Measurements from ENCODE around the gene TTF2.
A peak's percentile ranks its signal among the peaks of the same experiment; 100 is the strongest.
"Not testable (repeated sequence)": the region's sequence is repeated elsewhere in the genome, so short reads cannot be mapped to it uniquely, and the experiment has no call there.

Gene TTF2

GRCh38 chr1:117118137-117118536 is 58.0 kb downstream of the TTF2 start:
- TF ChIP-seq CTCF (IDR thresholded peaks at IDR 0.05; ENCODE audit: insufficient read depth, low read length, poor library complexity, severe bottlenecking), result no peak
- H3K36me3 ChIP-seq (ENCODE audit: low read length), result no peaks in the 10 kb centered on the region
- no peaks in the 10 kb centered on the region for H3K27me3 ChIP-seq (ENCODE audit: low read length)
- no peaks in the 10 kb centered on the region for H4K20me1 ChIP-seq (ENCODE audit: low read depth, low read length)
- H2AFZ ChIP-seq (ENCODE audit: low read depth, low read length, severe bottlenecking), result no peak overlapping the region
- H3K4me3 ChIP-seq (ENCODE audit: insufficient read depth, low read length, poor library complexity, severe bottlenecking), result no peak overlapping the region
- H3K9me2 ChIP-seq (replicated peaks; ENCODE audit: insufficient read depth, low read length), result no peaks in the 10 kb centered on the region
- H3K9ac ChIP-seq (ENCODE audit: low read length), result no peak overlapping the region
- H3K27ac ChIP-seq (ENCODE audit: low read depth, low read length), result no peak overlapping the region
- H3K4me2 ChIP-seq (ENCODE audit: low read depth, low read length, poor library complexity, severe bottlenecking), result no peak overlapping the region
- H3F3A ChIP-seq (ENCODE audit: insufficient read depth), result no peaks in the 10 kb centered on the region
- H3K9me3 ChIP-seq (ENCODE audit: insufficient read depth, low read length), result no peaks in the 10 kb centered on the region
- H3K79me2 ChIP-seq (ENCODE audit: insufficient read depth, low read length), result no peaks in the 10 kb centered on the region

GRCh38 chr1:117119144-117119543 is 59.0 kb downstream of the TTF2 start:
- not testable (repeated sequence) for H3K4me2 ChIP-seq (ENCODE audit: low read depth, low read length, poor library complexity, severe bottlenecking); H2AFZ ChIP-seq (ENCODE audit: low read depth, low read length, severe bottlenecking); H3K9me2 ChIP-seq (replicated peaks; ENCODE audit: insufficient read depth, low read length); H3K9ac ChIP-seq (ENCODE audit: low read length); H4K20me1 ChIP-seq (ENCODE audit: low read depth, low read length); H3K27ac ChIP-seq (ENCODE audit: low read depth, low read length); H3K27me3 ChIP-seq (ENCODE audit: low read length); H3K36me3 ChIP-seq (ENCODE audit: low read length); H3K79me2 ChIP-seq (ENCODE audit: insufficient read depth, low read length); H3K4me3 ChIP-seq (ENCODE audit: insufficient read depth, low read length, poor library complexity, severe bottlenecking); H3F3A ChIP-seq (ENCODE audit: insufficient read depth); H3K9me3 ChIP-seq (ENCODE audit: insufficient read depth, low read length)

- Histone ChIP-seq H3K27me3 (ENCODE audit: low read length) (no peaks in the 10 kb centered on the region), H3K4me2 (ENCODE audit: low read depth, low read length, poor library complexity, severe bottlenecking) (peak overlapping the region; percentile 54), H3K36me3 (ENCODE audit: low read length) (no peaks in the 10 kb centered on the region), H3K27ac (ENCODE audit: low read depth, low read length) (no peak overlapping the region), H3K79me2 (ENCODE audit: insufficient read depth, low read length) (no peaks in the 10 kb centered on the region), H3K4me3 (ENCODE audit: insufficient read depth, low read length, poor library complexity, severe bottlenecking) (peak overlapping the region; percentile 53), H3F3A (ENCODE audit: insufficient read depth) (no peaks in the 10 kb centered on the region), H4K20me1 (ENCODE audit: low read depth, low read length) (no peaks in the 10 kb centered on the region), H3K9me3 (ENCODE audit: insufficient read depth, low read length) (no peaks in the 10 kb centered on the region), H3K9ac (ENCODE audit: low read length) (peak overlapping the region; percentile 52), H3K9me2 (replicated peaks; ENCODE audit: insufficient read depth, low read length) (no peaks in the 10 kb centered on the region), H2AFZ (ENCODE audit: low read depth, low read length, severe bottlenecking) (peak overlapping the region; percentile 81)
- TF ChIP-seq CTCF (IDR thresholded peaks at IDR 0.05; ENCODE audit: insufficient read depth, low read length, poor library complexity, severe bottlenecking), result no peak
- TF ChIP-seq EZH2phosphoT487 (conservative IDR thresholded peaks at IDR 0.05; ENCODE audit: low read length), result no peak
These were observed 60.9 kb downstream of the TTF2 start for GRCh38 chr1:117120774-117121588.

- no peaks in the 10 kb centered on the region for H3K27me3 ChIP-seq (ENCODE audit: low read length)
- H3K9ac ChIP-seq (ENCODE audit: low read length), result peak within 1 kb of the TSS; percentile 52
- H3K9me3 ChIP-seq (ENCODE audit: insufficient read depth, low read length), result no peaks in the 10 kb centered on the region
- H3K79me2 ChIP-seq (ENCODE audit: insufficient read depth, low read length), result no peaks in the 10 kb centered on the region
- H3K27ac ChIP-seq (ENCODE audit: low read depth, low read length), result no peak within 1 kb of the TSS
- TF ChIP-seq EZH2phosphoT487 (conservative IDR thresholded peaks at IDR 0.05; ENCODE audit: low read length) (no peak), CTCF (IDR thresholded peaks at IDR 0.05; ENCODE audit: insufficient read depth, low read length, poor library complexity, severe bottlenecking) (peak; percentile 62)
- H4K20me1 ChIP-seq (ENCODE audit: low read depth, low read length), result no peaks in the 10 kb centered on the region
- H3K9me2 ChIP-seq (replicated peaks; ENCODE audit: insufficient read depth, low read length), result no peaks in the 10 kb centered on the region
- peak within 1 kb of the TSS; percentile 81 for H2AFZ ChIP-seq (ENCODE audit: low read depth, low read length, severe bottlenecking)
- H3K36me3 ChIP-seq (ENCODE audit: low read length), result no peaks in the 10 kb centered on the region
- H3K4me2 ChIP-seq (ENCODE audit: low read depth, low read length, poor library complexity, severe bottlenecking), result peak within 1 kb of the TSS; percentile 54
- H3F3A ChIP-seq (ENCODE audit: insufficient read depth), result no peaks in the 10 kb centered on the region
- H3K4me3 ChIP-seq (ENCODE audit: insufficient read depth, low read length, poor library complexity, severe bottlenecking), result peak within 1 kb of the TSS; percentile 53
These were observed 61.6 kb downstream of the TTF2 start, which contains the start of gene TRIM45 for GRCh38 chr1:117121589-117122329. TSS of gene TRIM45 (minus strand) at chr1:117121749. CDS start at chr1:117121201, 548 bp downstream.
